Caco-2 (cell line): ENCODE results near the gene FBXO47. TPM values are rescaled to one million over a fixed set of nuclear protein-coding genes. Genes with fewer than 3 reads are reported as not detected.
A peak's percentile ranks its signal among the peaks of the same experiment; 100 is the strongest.

ENCODE experiments used
- BruUV-seq: library from RNA; stranded (reverse); fragments of 400-500 nt; replicated peaks from 2 replicates; lab custom pipeline; 2021; lab: Mats Ljungman, UMichigan
- CTCF ChIA-PET: fragments of 300-600 bp; sonication (Branson Sonifier 250); formaldehyde crosslinking; loops from one replicate; lab custom pipeline; 2022; ENCODE audit warnings: antibody characterized with exemption; lab: Charles Lee
- POLR2A ChIA-PET: fragments of 300-600 bp; sonication (Branson Sonifier 250); formaldehyde crosslinking; loops from one replicate; lab custom pipeline; 2022; ENCODE audit warnings: antibody characterized with exemption; lab: Charles Lee
- DNase-seq, 2 experiments: peaks; one replicate each; pipeline versions ENCODE4 v3.0.0 to v3.0.0-alpha.2; 2020 to 2022
- H3K27me3 ChIP-seq: replicated peaks from 2 replicates; pipeline ENCODE4 v1.6.0; 2011; ENCODE audit warnings: low read length; ENCODE audit not compliant: control insufficient read depth, insufficient read depth
- H3K36me3 ChIP-seq: 2 replicates; pipeline ENCODE4 v1.5.1; 2011; ENCODE audit warnings: low read length; ENCODE audit not compliant: control insufficient read depth, insufficient read depth
- H3K4me1 ChIP-seq: fragments of 250-450 bp; sonication (Bioruptor Pico); 2 replicates; pipeline ENCODE4 v1.5.1; 2020; ENCODE audit warnings: mild to moderate bottlenecking
- H3K4me3 ChIP-seq: 2 replicates; pipeline ENCODE4 v1.5.1; 2011; ENCODE audit warnings: low read depth, mild to moderate bottlenecking, control low read depth, low read length
- H3K9me3 ChIP-seq: fragments of 250-450 bp; sonication (Bioruptor Pico); 2 replicates; pipeline ENCODE4 v1.5.1; 2020; ENCODE audit warnings: mild to moderate bottlenecking, moderate library complexity
- H3K27ac Mint-ChIP-seq: one replicate; pipeline ENCODE4 v1.8.0; 2022; ENCODE audit warnings: mixed read lengths; ENCODE audit not compliant: unreplicated experiment
- H3K27me3 Mint-ChIP-seq: one replicate; pipeline ENCODE4 v1.8.0; 2022; ENCODE audit warnings: mixed read lengths; ENCODE audit not compliant: insufficient read depth, unreplicated experiment
- H3K36me3 Mint-ChIP-seq: one replicate; pipeline ENCODE4 v1.8.0; 2022; ENCODE audit warnings: mild to moderate bottlenecking, mixed read lengths; ENCODE audit not compliant: insufficient read depth, unreplicated experiment
- H3K4me1 Mint-ChIP-seq: one replicate; pipeline ENCODE4 v1.8.0; 2022; ENCODE audit warnings: low read depth, mixed read lengths; ENCODE audit not compliant: unreplicated experiment
- H3K4me3 Mint-ChIP-seq: one replicate; pipeline ENCODE4 v1.8.0; 2022; ENCODE audit warnings: mild to moderate bottlenecking, moderate library complexity, mixed read lengths; ENCODE audit not compliant: unreplicated experiment
- H3K9me3 Mint-ChIP-seq: one replicate; pipeline ENCODE4 v1.8.0; 2022; ENCODE audit warnings: mixed read lengths; ENCODE audit not compliant: unreplicated experiment
- CTCF ChIP-seq, 2 experiments: fragments of 200-600 bp in 1 of 2; IDR thresholded peaks; 1 replicate in 1 of 2; 2 replicates in 1 of 2; pipeline versions ENCODE4 v1.5.1 to v1.8.0; 2011 to 2022; ENCODE audit warnings: antibody characterized with exemption in 1 of 2, control low read depth in 1 of 2, inconsistent platforms in 1 of 2, low read depth in 1 of 2, low read length in 1 of 2, mild to moderate bottlenecking in 1 of 2, moderate library complexity in 1 of 2; ENCODE audit not compliant: insufficient read depth in 1 of 2, severe bottlenecking in 1 of 2, unreplicated experiment in 1 of 2
- intact Hi-C: fragments of 100-400 bp; cut with micrococcal nuclease; formaldehyde crosslinking; loops from one replicate; pipeline ENCODE4 v1.10.0; 2022; ENCODE audit not compliant: unreplicated experiment
- total RNA-seq: library from RNA; stranded (reverse); gene quantifications from 2 replicates; pipeline ENCODE4 v1.2.3, GENCODE V29; 2022

Gene FBXO47
- total RNA-seq, 1 experiment from 2014 or later = not detected

DNA sequence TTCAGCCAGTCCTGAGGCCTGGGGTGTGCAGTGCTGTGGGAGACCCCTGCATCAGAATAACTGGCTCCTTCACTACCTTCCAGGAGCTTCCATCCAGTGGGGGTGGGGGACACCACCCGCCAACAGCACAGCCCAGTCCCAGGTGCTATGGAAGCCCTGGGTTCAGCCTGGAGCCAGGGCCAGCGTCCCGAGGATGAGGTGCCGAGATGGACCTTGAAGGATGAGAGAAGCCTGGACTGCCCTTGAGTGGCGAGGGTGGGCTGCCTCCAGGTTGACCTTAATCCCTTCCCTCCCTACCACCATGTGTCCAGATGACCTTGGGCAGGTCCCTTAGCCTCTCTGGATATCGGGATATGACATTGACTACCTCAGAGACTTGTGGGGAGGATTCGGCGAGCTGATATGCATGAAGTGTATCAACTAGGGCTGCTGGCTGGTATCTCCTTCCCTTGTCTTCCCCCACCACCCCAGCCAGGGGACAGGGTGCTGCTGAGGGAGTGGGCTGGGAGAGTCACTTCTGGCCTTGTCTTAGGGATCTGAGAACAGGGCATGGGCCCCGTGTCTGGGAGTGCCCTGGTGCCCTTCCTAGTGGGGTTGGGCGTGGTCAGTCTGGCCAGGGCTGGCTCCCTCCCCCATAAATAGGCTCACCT lies 56.0 kb downstream of the FBXO47 start:
- Mint-ChIP-seq H3K27ac (no peak overlapping the region), H3K36me3 (peaks cover 67% of the 10 kb centered on the region), H3K4me3 (no peak overlapping the region), H3K9me3 (no peaks in the 10 kb centered on the region), H3K27me3 (no peaks in the 10 kb centered on the region), H3K4me1 (no peaks in the 10 kb centered on the region)
- H3K9me3 ChIP-seq = no peaks in the 10 kb centered on the region
- H3K4me3 ChIP-seq = no peak overlapping the region
- no TSS peak for BruUV-seq
- H3K4me1 ChIP-seq = peaks cover 9% of the 10 kb centered on the region; the same call in 1 of the 2 replicates
- peak in 1 of 2 experiments; percentile 28 for DNase-seq
- no peaks in the 10 kb centered on the region for H3K27me3 ChIP-seq
- intact Hi-C loops = no loop called here
- TF ChIP-seq CTCF (IDR thresholded peaks at IDR 0.05; ENCODE audit: insufficient read depth in 1 of 2, low read depth in 1 of 2, low read length in 1 of 2, severe bottlenecking in 1 of 2, unreplicated experiment in 1 of 2) = no peak
- H3K36me3 ChIP-seq = peaks cover 5% of the 10 kb centered on the region
- ChIA-PET CTCF (no interaction called here), POLR2A (no interaction called here)

DNA sequence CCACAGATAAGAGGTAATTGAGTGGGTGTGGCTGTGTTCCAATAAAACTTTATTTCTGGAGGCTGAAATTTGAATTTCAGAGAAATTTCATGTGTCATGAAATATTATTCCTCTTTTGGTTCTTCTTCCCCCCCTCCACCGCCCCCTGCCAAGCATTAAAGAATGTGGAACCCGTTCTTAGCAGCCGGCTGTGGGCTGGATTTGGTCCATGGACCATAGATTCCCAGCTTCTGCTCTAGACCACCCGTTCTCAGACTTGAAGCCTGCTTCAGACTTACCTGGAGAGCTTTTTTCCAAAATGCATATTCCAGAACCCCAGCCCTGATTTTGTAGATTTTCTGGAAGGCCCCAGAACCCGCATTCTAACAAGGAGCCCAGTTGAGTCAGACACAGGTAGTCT lies 56.9 kb downstream of the FBXO47 start:
- H3K27me3 Mint-ChIP-seq = no peaks in the 10 kb centered on the region
- ChIA-PET POLR2A (no interaction called here), CTCF (no interaction called here)
- Histone ChIP-seq H3K27me3 (no peaks in the 10 kb centered on the region), H3K4me3 (no peak overlapping the region), H3K4me1 (peaks cover 9% of the 10 kb centered on the region; the same call in 1 of the 2 replicates), H3K9me3 (no peaks in the 10 kb centered on the region), H3K36me3 (peaks cover 5% of the 10 kb centered on the region)
- H3K27ac Mint-ChIP-seq = no peak overlapping the region
- H3K4me1 Mint-ChIP-seq = no peaks in the 10 kb centered on the region
- no peaks in the 10 kb centered on the region for H3K9me3 Mint-ChIP-seq
- no peak overlapping the region for H3K4me3 Mint-ChIP-seq
- no peak for TF ChIP-seq CTCF (IDR thresholded peaks at IDR 0.05; ENCODE audit: insufficient read depth in 1 of 2, low read depth in 1 of 2, low read length in 1 of 2, severe bottlenecking in 1 of 2, unreplicated experiment in 1 of 2)
- intact Hi-C loops = no loop called here
- BruUV-seq = no TSS peak
- DNase-seq = no peak
- peaks cover 64% of the 10 kb centered on the region for H3K36me3 Mint-ChIP-seq

DNA sequence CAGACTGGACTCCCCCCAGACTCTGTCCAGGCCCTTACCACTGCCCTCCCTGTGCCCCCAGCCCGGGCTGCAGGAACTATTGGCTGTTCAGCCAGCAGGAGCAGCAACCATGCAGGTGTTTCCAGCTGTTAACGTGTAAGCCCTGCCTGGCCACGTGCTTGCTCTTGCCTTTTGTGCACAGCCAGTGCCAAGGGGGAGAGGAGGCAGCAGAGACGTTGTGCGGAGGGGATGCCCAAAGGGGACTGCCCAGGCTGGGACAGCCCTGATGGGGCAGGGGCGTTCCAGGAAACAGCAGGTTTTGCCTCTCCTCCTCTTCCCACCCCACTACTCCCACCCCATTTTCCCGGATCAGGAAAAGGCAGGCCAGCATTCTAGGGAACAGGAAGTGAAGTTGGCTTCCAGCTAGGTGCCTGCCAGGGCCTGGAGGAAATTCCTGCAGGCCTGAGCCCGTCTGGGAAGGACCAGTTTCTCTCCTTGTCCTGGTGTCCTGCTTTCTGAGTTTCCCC lies 58.5 kb downstream of the FBXO47 start:
- H3K9me3 ChIP-seq = no peaks in the 10 kb centered on the region
- no peaks in the 10 kb centered on the region for H3K4me1 ChIP-seq
- no peak for DNase-seq
- Mint-ChIP-seq H3K4me3 (no peak overlapping the region), H3K27me3 (no peaks in the 10 kb centered on the region), H3K27ac (no peak overlapping the region), H3K36me3 (peaks cover 63% of the 10 kb centered on the region), H3K4me1 (no peaks in the 10 kb centered on the region), H3K9me3 (no peaks in the 10 kb centered on the region)
- CTCF ChIA-PET = no interaction called here
- H3K36me3 ChIP-seq = peaks cover 3% of the 10 kb centered on the region; the same call in 1 of the 2 replicates
- BruUV-seq = no TSS peak
- H3K4me3 ChIP-seq = no peak overlapping the region
- no peaks in the 10 kb centered on the region for H3K27me3 ChIP-seq
- TF ChIP-seq CTCF (IDR thresholded peaks at IDR 0.05; ENCODE audit: insufficient read depth in 1 of 2, low read depth in 1 of 2, low read length in 1 of 2, severe bottlenecking in 1 of 2, unreplicated experiment in 1 of 2) = no peak
- intact Hi-C loops = no loop called here
- POLR2A ChIA-PET = no interaction called here
